ENCODE results near the gene KCNIP3. TPM values are rescaled to one million over a fixed set of nuclear protein-coding genes. Genes with fewer than 3 reads are reported as not detected.
"Not testable (repeated sequence)": the region's sequence is repeated elsewhere in the genome, so short reads cannot be mapped to it uniquely, and the experiment has no call there.

KCNIP3 gene
- total RNA-seq, 2 donors from 2014 or later, result 1.6 to 2.9 TPM

DNA sequence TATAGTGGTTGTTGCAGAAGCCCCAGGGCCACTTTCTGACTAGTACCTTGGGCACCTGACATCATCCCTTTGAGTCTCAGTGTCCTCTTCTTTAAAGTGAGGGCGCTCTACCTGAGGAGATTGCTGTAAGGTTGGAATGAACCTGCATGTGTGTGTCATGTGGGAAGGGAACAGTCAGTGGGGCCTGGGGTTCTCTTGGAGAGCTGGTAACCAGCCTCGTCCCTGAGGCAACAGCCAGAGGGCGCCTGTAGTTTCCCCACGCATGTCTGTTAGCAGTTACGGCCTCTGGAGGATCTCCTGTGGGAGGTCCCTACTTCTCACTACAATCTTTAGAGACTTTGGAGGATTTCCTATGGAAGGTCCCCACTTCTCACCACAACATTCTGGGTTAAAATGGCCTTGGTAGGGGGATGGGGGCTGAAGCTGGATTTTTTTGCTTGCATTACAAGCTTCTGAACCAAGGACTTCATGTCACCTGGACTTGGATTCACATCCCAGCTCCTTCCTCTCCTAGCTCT is 106.1 kb downstream of the KCNIP3 start:
- intact Hi-C loops (cut with DNase I); H3K9me3 ChIP-seq; H3K27me3 ChIP-seq; H3K36me3 ChIP-seq (replicated peaks in 1 of 2; ENCODE audit: insufficient read depth in 1 of 2, low read depth in 2 of 2): not testable (repeated sequence)
- DNase-seq (peak; percentile 44 to 63 (median 50)), ATAC-seq (peak; percentile 39)
- peaks cover 25% of the 10 kb centered on the region for H3K4me1 ChIP-seq
- WGBS, 2 donors, result 0% methylated on average over 3 to 5 of the region's 5 CpGs
- TF ChIP-seq, protein P1, sequence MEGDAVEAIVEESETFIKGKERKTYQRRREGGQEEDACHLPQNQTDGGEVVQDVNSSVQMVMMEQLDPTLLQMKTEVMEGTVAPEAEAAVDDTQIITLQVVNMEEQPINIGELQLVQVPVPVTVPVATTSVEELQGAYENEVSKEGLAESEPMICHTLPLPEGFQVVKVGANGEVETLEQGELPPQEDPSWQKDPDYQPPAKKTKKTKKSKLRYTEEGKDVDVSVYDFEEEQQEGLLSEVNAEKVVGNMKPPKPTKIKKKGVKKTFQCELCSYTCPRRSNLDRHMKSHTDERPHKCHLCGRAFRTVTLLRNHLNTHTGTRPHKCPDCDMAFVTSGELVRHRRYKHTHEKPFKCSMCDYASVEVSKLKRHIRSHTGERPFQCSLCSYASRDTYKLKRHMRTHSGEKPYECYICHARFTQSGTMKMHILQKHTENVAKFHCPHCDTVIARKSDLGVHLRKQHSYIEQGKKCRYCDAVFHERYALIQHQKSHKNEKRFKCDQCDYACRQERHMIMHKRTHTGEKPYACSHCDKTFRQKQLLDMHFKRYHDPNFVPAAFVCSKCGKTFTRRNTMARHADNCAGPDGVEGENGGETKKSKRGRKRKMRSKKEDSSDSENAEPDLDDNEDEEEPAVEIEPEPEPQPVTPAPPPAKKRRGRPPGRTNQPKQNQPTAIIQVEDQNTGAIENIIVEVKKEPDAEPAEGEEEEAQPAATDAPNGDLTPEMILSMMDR (IDR thresholded peaks at IDR 0.05), result peak in 6 of 7 experiments; percentile 21 to 47 (median 35)
- H3K27ac ChIP-seq, result peak overlapping the region; percentile 80 to 96 (median 84)
- peak overlapping the region; percentile 61 to 68 for H3K4me3 ChIP-seq

DNA sequence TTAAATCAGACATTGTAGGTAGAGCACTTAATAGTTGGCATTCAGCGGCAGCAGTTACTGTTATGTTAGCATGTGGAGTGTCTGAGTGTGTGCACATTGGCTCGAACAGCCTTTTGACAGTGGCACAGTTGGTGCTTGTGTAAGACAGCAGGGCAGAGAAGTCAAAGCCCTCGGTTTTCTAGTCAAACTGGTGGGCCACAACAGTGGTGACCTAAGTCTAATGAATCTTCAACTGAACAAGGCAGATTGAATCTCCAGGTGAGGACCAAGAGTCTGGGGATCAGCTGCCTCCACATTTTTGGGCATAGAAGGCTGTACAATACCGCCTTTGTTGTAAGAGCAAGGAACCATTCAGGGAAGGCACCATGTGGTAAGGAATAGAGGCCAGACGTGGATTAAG is 106.7 kb downstream of the KCNIP3 start:
- ATAC-seq; H3K36me3 ChIP-seq (replicated peaks in 1 of 2; ENCODE audit: insufficient read depth in 1 of 2, low read depth in 2 of 2); DNase-seq; H3K4me3 ChIP-seq; H3K9me3 ChIP-seq; H3K27ac ChIP-seq; H3K27me3 ChIP-seq; intact Hi-C loops (cut with DNase I): not testable (repeated sequence)
- 69 to 84% methylated on average over 5 of the region's 5 CpGs for WGBS, 2 donors
- H3K4me1 ChIP-seq, result peaks cover 25% of the 10 kb centered on the region

DNA sequence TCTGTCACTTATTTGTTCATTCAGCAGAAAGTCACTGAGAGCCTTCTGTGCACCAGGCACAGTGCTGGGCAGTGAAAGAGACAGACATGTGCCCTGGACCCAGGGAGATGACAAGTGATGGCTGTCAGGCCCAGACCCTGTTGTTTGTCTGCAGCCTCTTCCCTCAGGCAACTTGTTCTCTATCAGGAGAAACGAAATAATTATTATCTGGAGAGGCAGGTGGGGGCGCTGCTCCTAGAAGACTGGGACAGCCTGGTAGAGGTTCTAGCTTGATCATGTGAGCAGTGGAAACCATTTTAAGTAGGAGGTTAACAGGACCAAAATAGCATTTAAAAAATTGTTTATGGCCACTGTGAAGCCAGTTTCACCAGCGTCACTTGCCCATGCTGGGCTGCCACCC is 107.5 kb downstream of the KCNIP3 start:
- not testable (repeated sequence) for H3K27me3 ChIP-seq

DNA sequence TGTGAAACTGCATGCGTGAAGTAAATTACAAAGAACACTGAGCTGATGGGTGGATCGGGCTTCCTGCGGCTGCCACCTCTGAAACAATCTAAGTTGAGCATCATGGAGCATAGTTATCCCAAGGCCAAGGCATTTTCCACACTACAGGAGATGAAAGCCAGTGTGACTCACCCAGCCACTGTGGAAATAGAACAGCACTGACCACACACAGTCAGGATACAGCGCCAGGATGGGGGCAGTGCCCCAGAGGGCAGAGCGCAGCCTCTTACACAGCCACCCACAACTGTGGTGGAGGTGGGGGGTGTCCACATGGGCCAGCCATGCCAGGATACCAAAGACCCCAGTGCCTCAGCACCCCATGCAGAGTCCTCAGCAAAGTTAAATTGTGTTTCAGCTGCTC is 114.1 kb downstream of the KCNIP3 start:
- ATAC-seq; intact Hi-C loops (cut with DNase I); DNase-seq; H3K36me3 ChIP-seq (replicated peaks in 1 of 2; ENCODE audit: insufficient read depth in 1 of 2, low read depth in 2 of 2); H3K9me3 ChIP-seq; H3K4me3 ChIP-seq; H3K4me1 ChIP-seq; H3K27ac ChIP-seq; H3K27me3 ChIP-seq: not testable (repeated sequence)
- 92 to 95% methylated on average over 5 of the region's 5 CpGs for WGBS, 2 donors

More for the DNA sequence above, 107.5 kb downstream of the KCNIP3 start:
- DNase-seq; H3K4me3 ChIP-seq; H3K36me3 ChIP-seq (replicated peaks in 1 of 2; ENCODE audit: insufficient read depth in 1 of 2, low read depth in 2 of 2); ATAC-seq; H3K27ac ChIP-seq; intact Hi-C loops (cut with DNase I); H3K9me3 ChIP-seq: not testable (repeated sequence)
- peaks cover 25% of the 10 kb centered on the region for H3K4me1 ChIP-seq
- 71 to 85% methylated on average over 3 of the region's 3 CpGs for WGBS, 2 donors

DNA sequence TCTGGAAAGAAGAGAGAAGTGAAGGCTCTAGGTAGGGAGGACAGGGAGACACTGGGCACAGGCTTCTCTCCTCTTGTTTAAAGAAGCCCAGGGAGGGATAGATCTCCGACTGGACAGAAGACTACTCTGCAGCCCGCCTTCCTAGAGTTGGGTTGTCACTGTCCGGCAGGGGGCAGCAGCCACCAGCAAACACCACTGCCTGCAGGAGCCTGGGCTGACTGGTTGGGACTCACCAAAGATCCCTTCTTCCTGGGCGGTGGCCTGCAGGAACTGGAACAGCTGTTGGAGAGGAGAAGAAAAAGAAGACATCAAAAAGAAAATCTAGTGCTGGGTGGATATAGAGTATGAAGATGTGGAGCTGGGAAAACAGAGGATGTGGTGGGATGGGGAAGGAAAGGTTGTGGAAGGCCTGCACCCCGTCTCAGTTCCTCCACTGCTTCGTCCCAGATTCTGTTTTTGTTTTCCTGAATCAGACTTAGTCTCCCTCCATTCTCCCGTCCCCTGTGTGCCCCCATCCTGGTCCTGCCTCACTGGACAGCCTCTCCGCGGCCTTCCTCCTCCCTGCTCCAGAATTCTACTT is 117.0 kb downstream of the KCNIP3 start:
- H3K27ac ChIP-seq; intact Hi-C loops (cut with DNase I); H3K36me3 ChIP-seq (replicated peaks in 1 of 2; ENCODE audit: insufficient read depth in 1 of 2, low read depth in 2 of 2); H3K4me3 ChIP-seq; H3K9me3 ChIP-seq; H3K27me3 ChIP-seq; H3K4me1 ChIP-seq: not testable (repeated sequence)
- TF ChIP-seq, protein P1 (IDR thresholded peaks at IDR 0.05), result peak; percentile 63 to 89 (median 84)
- 33 to 56% methylated on average over 6 to 9 of the region's 9 CpGs for WGBS, 2 donors
- DNase-seq, result peak; percentile 82 to 89 (median 86)
- ATAC-seq, result peak; percentile 95

DNA sequence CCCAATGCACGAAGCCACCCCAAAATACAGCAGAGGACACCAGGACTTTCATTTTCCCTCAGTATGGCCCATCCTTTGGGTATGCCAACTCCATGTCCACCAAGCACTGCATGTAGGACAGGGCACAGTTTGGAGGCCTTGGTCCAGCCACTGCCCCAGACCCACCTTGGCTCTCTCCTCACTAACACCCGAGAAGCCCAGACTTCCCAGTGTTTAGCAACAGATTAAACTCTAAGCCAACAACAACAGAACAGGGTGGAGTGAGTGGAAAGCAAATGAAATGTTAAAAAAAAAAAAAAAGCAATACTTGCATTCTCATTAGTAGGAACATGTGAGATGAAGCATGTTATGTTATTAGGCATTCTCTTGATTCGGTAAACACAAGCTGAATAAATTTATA is 118.0 kb downstream of the KCNIP3 start:
- H3K4me1 ChIP-seq; H3K27me3 ChIP-seq; H3K9me3 ChIP-seq; ATAC-seq; H3K4me3 ChIP-seq; H3K36me3 ChIP-seq (replicated peaks in 1 of 2; ENCODE audit: insufficient read depth in 1 of 2, low read depth in 2 of 2); H3K27ac ChIP-seq; intact Hi-C loops (cut with DNase I); DNase-seq: not testable (repeated sequence)
- WGBS, 2 donors, result 51 to 62% methylated on average over 3 of the region's 3 CpGs

DNA sequence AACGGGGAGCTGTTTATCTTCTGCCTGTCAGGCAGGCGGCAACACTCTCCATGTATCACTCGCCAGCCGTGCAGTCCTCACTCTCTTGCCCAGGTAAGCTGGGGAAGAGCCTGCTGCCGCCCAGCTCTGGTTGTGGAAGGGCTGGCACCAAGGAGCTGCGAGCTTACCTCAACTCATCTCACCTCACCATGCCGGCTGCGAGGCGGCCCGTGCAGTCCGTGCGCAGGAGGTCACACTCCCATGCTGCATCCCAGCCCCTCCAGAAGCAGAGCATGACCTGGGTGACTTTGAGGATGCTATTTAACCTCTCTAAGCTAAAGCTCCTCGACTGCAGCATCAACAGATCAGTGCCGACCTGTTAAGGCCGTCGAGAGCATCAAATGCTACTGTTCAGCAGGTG is 118.4 kb downstream of the KCNIP3 start:
- intact Hi-C loops (cut with DNase I); H3K4me3 ChIP-seq; H3K4me1 ChIP-seq; H3K36me3 ChIP-seq (replicated peaks in 1 of 2; ENCODE audit: insufficient read depth in 1 of 2, low read depth in 2 of 2); ATAC-seq; H3K27me3 ChIP-seq; DNase-seq; H3K9me3 ChIP-seq; H3K27ac ChIP-seq: not testable (repeated sequence)
- 83 to 92% methylated on average over 7 to 16 of the region's 16 CpGs for WGBS, 2 donors

DNA sequence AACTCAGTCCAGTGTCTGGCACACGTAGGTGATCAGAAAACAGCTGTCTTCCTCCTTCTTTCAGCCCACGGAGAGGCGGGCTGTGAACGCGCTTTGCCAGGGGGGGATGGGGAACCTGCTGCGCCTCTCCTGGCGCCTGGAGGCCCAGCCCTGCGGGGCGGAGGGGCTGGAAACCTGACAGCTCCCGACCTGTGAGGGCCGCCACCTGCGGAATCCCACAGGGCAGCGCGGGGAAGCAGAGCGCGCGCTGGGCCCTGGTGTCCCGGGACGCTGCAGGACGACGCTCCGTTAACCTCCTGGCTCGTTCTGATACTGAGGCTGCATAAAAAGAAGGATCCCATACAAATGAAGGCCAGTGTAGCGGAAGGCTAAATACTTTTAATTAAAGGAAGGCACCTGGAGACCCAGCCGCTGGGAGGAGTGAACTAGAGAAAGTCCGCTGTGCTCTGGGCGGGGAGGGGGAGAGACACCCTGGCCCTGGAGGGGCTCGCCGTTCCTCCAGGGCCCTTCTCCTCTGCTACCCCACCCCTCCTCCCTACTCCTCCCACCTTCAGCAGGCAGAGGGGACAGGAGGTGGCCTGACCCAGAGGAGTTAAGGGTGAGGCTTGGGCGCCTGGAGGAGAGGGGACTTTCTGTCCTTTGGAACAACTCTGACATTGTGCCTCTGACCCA is 130.2 kb downstream of the KCNIP3 start:
- H3K4me3 ChIP-seq; ATAC-seq; H3K27me3 ChIP-seq; DNase-seq; intact Hi-C loops (cut with DNase I); H3K36me3 ChIP-seq (replicated peaks in 1 of 2; ENCODE audit: insufficient read depth in 1 of 2, low read depth in 2 of 2); H3K27ac ChIP-seq; H3K9me3 ChIP-seq; H3K4me1 ChIP-seq: not testable (repeated sequence)
- 42 to 60% methylated on average over 3 to 14 of the region's 30 CpGs for WGBS, 2 donors

DNA sequence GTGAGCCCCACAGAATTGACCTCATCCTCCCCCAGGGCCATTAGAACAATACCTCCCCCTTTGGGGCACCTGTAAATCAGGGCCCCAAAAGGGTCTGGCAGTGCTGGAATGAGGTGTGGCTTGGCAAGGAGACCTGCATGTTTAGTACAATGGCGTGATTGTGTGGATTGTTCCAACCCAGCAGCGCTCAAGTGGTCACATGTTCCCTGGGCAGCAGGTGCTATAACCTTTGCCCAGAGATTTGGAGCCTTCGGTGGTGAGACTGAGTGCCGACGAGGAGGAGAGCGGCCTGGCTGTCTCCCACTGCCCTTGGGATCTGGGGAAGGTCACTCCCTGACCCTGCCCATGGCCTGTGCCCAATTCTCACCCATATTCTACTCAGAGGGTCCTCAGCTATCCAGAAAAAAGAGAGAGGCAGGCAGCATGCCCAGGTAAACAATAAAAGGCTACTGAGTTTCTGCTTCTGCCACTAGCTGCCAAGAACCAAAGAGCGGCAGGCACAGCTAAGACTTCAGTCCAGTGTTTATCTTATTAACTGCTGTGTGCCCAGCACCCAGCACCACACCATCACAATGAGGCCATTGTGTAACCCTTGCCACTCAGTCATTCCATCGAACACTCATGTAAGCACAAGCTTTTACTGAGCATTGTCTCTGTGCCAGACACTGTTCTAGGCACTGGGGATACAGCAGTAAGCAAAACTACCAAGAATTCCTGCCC is 132.8 kb downstream of the KCNIP3 start:
- H3K36me3 ChIP-seq (replicated peaks in 1 of 2; ENCODE audit: insufficient read depth in 1 of 2, low read depth in 2 of 2); H3K27ac ChIP-seq; H3K27me3 ChIP-seq; H3K4me1 ChIP-seq; intact Hi-C loops (cut with DNase I); H3K4me3 ChIP-seq; DNase-seq; H3K9me3 ChIP-seq: not testable (repeated sequence)
- WGBS, 2 donors, result no CpG with 5 or more reads among the region's 8 CpGs
- ATAC-seq, result peak; percentile 87

All from body of pancreas (tissue), 4 donors.